GM23338 (cell line): ENCODE results near the gene HELZ. TPM values are rescaled to one million over a fixed set of nuclear protein-coding genes. Genes with fewer than 3 reads are reported as not detected.

Experiments used
- ATAC-seq: fragments of 200-7000 bp; cut with Tn5 transposase; 3 replicates; pipeline ENCODE4 v1.9.1; 2020
- DNase-seq: peaks from one replicate; pipeline ENCODE4 v3.0.0-alpha.2; 2015; ENCODE audit warnings: low spot score
- H2AFZ ChIP-seq: fragments of 200-600 bp; sonication (generic); 2 replicates; pipeline ENCODE4 v1.8.0; 2016; ENCODE audit warnings: antibody characterized with exemption, mild to moderate bottlenecking, moderate library complexity
- H3F3A ChIP-seq: fragments of 200-600 bp; sonication (generic); replicated peaks from 2 replicates; pipeline ENCODE4 v1.8.0; 2017; ENCODE audit warnings: antibody characterized with exemption, mixed run types, low read depth
- H3K27ac ChIP-seq: fragments of 200-600 bp; sonication (generic); 2 replicates; pipeline ENCODE4 v1.6.1; 2016; ENCODE audit warnings: low read depth
- H3K27me3 ChIP-seq: fragments of 200-600 bp; sonication (generic); 2 replicates; pipeline ENCODE4 v1.8.0; 2016; ENCODE audit warnings: mild to moderate bottlenecking, mixed run types, moderate library complexity; ENCODE audit not compliant: insufficient read depth
- H3K36me3 ChIP-seq: fragments of 200-600 bp; sonication (generic); 2 replicates; pipeline ENCODE4 v1.8.0; 2016; ENCODE audit warnings: mild to moderate bottlenecking; ENCODE audit not compliant: insufficient read depth
- H3K4me1 ChIP-seq: fragments of 200-600 bp; sonication (generic); 2 replicates; pipeline ENCODE4 v1.8.0; 2016; ENCODE audit warnings: mild to moderate bottlenecking, moderate library complexity; ENCODE audit not compliant: insufficient read depth
- H3K4me2 ChIP-seq: fragments of 200-600 bp; sonication (generic); 2 replicates; pipeline ENCODE4 v1.7.1; 2017; ENCODE audit warnings: mixed run types
- H3K4me3 ChIP-seq: fragments of 200-600 bp; sonication (generic); 2 replicates; pipeline ENCODE4 v1.6.1; 2016; ENCODE audit warnings: mixed run types
- H3K79me2 ChIP-seq: fragments of 200-600 bp; sonication (generic); replicated peaks from 2 replicates; pipeline ENCODE4 v1.8.0; 2017; ENCODE audit warnings: mild to moderate bottlenecking; ENCODE audit not compliant: insufficient read depth
- H3K9me2 ChIP-seq: fragments of 200-600 bp; sonication (generic); 2 replicates; pipeline ENCODE4 v1.8.0; 2017; ENCODE audit not compliant: insufficient read depth
- H4K20me1 ChIP-seq: fragments of 200-600 bp; sonication (generic); replicated peaks from 2 replicates; pipeline ENCODE4 v1.8.0; 2017; ENCODE audit warnings: mild to moderate bottlenecking; ENCODE audit not compliant: insufficient read depth
- H3K27ac Mint-ChIP-seq: 2 replicates; pipeline ENCODE4 v1.8.0; 2020; ENCODE audit warnings: inconsistent platforms, mild to moderate bottlenecking, moderate library complexity, mixed read lengths
- H3K27me3 Mint-ChIP-seq: 3 replicates; pipeline ENCODE4 v1.8.0; 2022; ENCODE audit warnings: low read depth, mild to moderate bottlenecking, moderate library complexity, mixed read lengths, inconsistent platforms; ENCODE audit not compliant: insufficient read depth, poor library complexity
- H3K36me3 Mint-ChIP-seq: 3 replicates; pipeline ENCODE4 v1.8.0; 2021; ENCODE audit warnings: low read depth, mild to moderate bottlenecking, inconsistent platforms, moderate library complexity, mixed read lengths
- H3K4me1 Mint-ChIP-seq: 3 replicates; pipeline ENCODE4 v1.8.0; 2020; ENCODE audit warnings: mild to moderate bottlenecking, inconsistent platforms, mixed read lengths
- H3K4me3 Mint-ChIP-seq: 3 replicates; pipeline ENCODE4 v1.8.0; 2021; ENCODE audit warnings: moderate library complexity, mild to moderate bottlenecking, inconsistent platforms, mixed read lengths
- H3K9me3 Mint-ChIP-seq: 3 replicates; pipeline ENCODE4 v1.8.0; 2020; ENCODE audit warnings: moderate library complexity, mild to moderate bottlenecking, inconsistent platforms, mixed read lengths
- CREB1 ChIP-seq: fragments of 250-450 bp; sonication (Bioruptor Pico); IDR thresholded peaks from 2 replicates; pipeline ENCODE4 v1.5.0; 2020; ENCODE audit warnings: low read depth, mild to moderate bottlenecking, moderate library complexity
- CTCF ChIP-seq, 2 experiments: fragments of 200-600 bp in 1 of 2; sonication (generic) in 1 of 2; conservative IDR thresholded peaks; 2 replicates each; pipeline versions ENCODE4 v1.5.1 to v1.6.1; 2016 to 2017; ENCODE audit warnings: antibody characterized with exemption in 2 of 2, low read depth in 2 of 2, mild to moderate bottlenecking in 2 of 2, moderate library complexity in 1 of 2
- EZH2 ChIP-seq: fragments of 200-600 bp; sonication (generic); IDR thresholded peaks from one replicate; pipeline ENCODE4 v1.8.0; 2017; ENCODE audit warnings: antibody characterized with exemption, mild to moderate bottlenecking, low read depth; ENCODE audit not compliant: unreplicated experiment
- EZH2phosphoT487 ChIP-seq: fragments of 200-600 bp; sonication (generic); IDR thresholded peaks from one replicate; pipeline ENCODE4 v1.8.1; 2018; ENCODE audit warnings: antibody characterized with exemption; ENCODE audit not compliant: unreplicated experiment
- JUNB ChIP-seq: IDR thresholded peaks from one replicate; pipeline ENCODE4 v1.6.1; 2016; ENCODE audit warnings: antibody characterized with exemption; ENCODE audit not compliant: unreplicated experiment
- NANOG ChIP-seq: IDR thresholded peaks from 2 replicates; pipeline ENCODE4 v1.6.1; 2016; ENCODE audit warnings: antibody characterized with exemption, borderline replicate concordance
- STAT1 ChIP-seq: IDR thresholded peaks from one replicate; pipeline ENCODE4 v1.6.1; 2016; ENCODE audit warnings: antibody characterized with exemption; ENCODE audit not compliant: unreplicated experiment
- ZNF114 ChIP-seq: fragments of 250-450 bp; sonication (Bioruptor Pico); IDR thresholded peaks from 2 replicates; pipeline ENCODE4 v1.5.0; 2020; ENCODE audit warnings: mild to moderate bottlenecking, moderate library complexity
- ZNF331 ChIP-seq: fragments of 250-450 bp; sonication (Bioruptor Pico); IDR thresholded peaks from 2 replicates; pipeline ENCODE4 v1.5.0; 2020; ENCODE audit warnings: low read depth, mild to moderate bottlenecking, moderate library complexity
- ZNF462 ChIP-seq: fragments of 250-450 bp; sonication (Bioruptor Pico); IDR thresholded peaks from 2 replicates; pipeline ENCODE4 v1.5.0; 2020; ENCODE audit warnings: mild to moderate bottlenecking, moderate library complexity
- polyA plus RNA-seq: library from polyadenylated mRNA; unstranded; fragments of >200 nt; fragmentation: Nextera tagmentation; extraction: Ambion mirVana; gene quantifications from 2 replicates; pipeline ENCODE4 v1.2.1, GENCODE V29; 2016
- total RNA-seq: library from RNA; depleted of rRNA; stranded (reverse); fragments of >200 nt; shearing (Covaris generic); gene quantifications from 2 replicates; pipeline ENCODE4 v1.2.3, GENCODE V29; 2014

HELZ gene
- total and polyA plus RNA-seq, 2 experiments from 2014 or later, result 38.9 to 62.0 TPM

- no peak overlapping the region for H3K4me2 ChIP-seq
- H3K9me2 ChIP-seq, result no peaks in the 10 kb centered on the region
- H3K79me2 ChIP-seq, result no peaks in the 10 kb centered on the region; the same call in 1 of the 2 replicates
- H3K4me3 Mint-ChIP-seq, result no peak overlapping the region
- TF ChIP-seq ZNF114 (CRISPR knock-in tag) (no peak), STAT1 (no peak), CTCF (conservative IDR thresholded peaks at IDR 0.05; ENCODE audit: low read depth in 2 of 2) (no peak), EZH2 (no peak), CREB1 (CRISPR knock-in tag) (no peak), EZH2phosphoT487 (no peak), ZNF462 (CRISPR knock-in tag) (no peak), NANOG (no peak), ZNF331 (CRISPR knock-in tag) (no peak), JUNB (no peak)
- H3K36me3 ChIP-seq, result no peaks in the 10 kb centered on the region; the same call in 1 of the 2 replicates
- peaks cover 24% of the 10 kb centered on the region; the same call in 2 of the 3 replicates for H3K36me3 Mint-ChIP-seq
- no peak overlapping the region for H3K27ac ChIP-seq
- DNase-seq (no peak), ATAC-seq (no peak)
- no peaks in the 10 kb centered on the region for H3K4me1 ChIP-seq
- H3K27ac Mint-ChIP-seq, result no peak overlapping the region
- no peaks in the 10 kb centered on the region for H4K20me1 ChIP-seq
- no peaks in the 10 kb centered on the region for H3K4me1 Mint-ChIP-seq
- H3K9me3 Mint-ChIP-seq, result no peaks in the 10 kb centered on the region
- H3K4me3 ChIP-seq, result no peak overlapping the region
- H3F3A ChIP-seq, result no peaks in the 10 kb centered on the region
- H3K27me3 Mint-ChIP-seq, result no peaks in the 10 kb centered on the region
- H3K27me3 ChIP-seq, result no peaks in the 10 kb centered on the region
- H2AFZ ChIP-seq, result no peak overlapping the region
These were observed 125.9 kb downstream of the HELZ start for GRCh38 chr17:67119102-67119501.
